ENCODE results near the gene LRRC27.

Gene LRRC27

DNA sequence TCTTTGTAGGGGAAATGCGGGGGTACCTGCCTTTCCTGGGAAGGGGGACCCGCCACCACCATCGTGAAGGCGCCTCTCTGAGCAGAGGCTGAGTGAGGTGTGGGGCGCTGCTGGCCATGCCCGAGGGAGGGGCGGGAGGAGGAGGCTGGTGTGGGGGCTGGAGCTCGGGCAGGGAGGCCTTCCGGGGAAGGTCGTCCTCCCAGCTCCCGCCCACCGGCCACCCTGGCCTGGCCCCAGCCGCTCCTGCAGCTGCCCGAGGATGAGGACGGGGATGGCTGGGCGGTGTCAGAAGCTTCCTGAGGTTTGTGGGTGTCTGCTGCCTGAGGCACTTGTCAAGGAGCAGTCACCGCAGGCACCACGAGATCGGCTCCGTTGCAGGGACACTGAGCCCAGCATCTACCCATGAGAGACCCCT is 76.4 kb downstream of the LRRC27 start:
- ATAC-seq, result no peak
- TF ChIP-seq CSDC2 (CRISPR knock-in tag; IDR thresholded peaks at IDR 0.05) (no peak), ZFP3 (CRISPR knock-in tag; IDR thresholded peaks at IDR 0.05) (no peak)

DNA sequence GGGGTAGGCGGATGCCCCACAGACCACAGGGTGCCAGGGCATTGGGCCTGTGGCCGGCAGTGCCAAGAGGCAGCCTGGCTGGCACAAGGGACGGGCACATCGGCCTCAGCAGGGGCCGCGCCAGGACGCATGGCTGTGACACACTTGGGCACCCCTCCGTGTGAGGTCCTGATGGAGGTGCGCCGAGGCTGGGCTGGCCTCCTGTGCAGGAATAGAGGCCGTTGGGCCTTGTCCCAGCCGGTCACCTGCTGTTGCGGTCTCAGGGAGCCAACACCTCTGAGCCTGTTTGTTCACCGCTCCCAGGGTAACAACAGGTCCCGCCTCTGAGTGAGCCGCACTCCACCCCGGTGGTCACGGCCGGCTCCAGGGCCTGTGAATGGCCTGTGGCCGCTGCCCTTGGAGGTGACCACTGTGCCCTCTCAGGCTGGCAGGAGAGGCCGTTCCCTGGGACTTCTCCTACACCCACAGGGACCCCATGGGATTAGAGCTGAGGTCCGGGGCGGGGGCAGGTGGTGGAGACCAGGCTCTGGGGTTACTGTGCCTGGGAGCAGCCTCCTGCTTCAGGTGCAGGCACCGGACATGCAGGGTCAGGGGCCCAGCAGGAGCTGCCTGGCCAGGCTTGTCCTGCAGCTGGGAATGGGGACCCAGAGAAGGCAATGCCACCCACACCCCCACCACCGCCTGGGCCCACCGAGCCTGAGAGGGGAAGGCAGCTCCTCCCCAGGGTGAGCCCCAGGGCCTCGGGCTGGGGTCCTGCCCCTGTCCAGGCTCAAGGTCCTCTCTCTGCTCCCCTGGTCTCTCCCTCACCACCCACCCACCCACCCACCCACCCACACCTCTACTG is 77.1 kb downstream of the LRRC27 start:
- no peak for TF ChIP-seq ZFP30 (CRISPR knock-in tag; IDR thresholded peaks at IDR 0.05)
- TF ChIP-seq ZNF8 (CRISPR knock-in tag; IDR thresholded peaks at IDR 0.05), result no peak
- no peak for TF ChIP-seq ZFP3 (CRISPR knock-in tag; IDR thresholded peaks at IDR 0.05)
- TF ChIP-seq, protein P1, sequence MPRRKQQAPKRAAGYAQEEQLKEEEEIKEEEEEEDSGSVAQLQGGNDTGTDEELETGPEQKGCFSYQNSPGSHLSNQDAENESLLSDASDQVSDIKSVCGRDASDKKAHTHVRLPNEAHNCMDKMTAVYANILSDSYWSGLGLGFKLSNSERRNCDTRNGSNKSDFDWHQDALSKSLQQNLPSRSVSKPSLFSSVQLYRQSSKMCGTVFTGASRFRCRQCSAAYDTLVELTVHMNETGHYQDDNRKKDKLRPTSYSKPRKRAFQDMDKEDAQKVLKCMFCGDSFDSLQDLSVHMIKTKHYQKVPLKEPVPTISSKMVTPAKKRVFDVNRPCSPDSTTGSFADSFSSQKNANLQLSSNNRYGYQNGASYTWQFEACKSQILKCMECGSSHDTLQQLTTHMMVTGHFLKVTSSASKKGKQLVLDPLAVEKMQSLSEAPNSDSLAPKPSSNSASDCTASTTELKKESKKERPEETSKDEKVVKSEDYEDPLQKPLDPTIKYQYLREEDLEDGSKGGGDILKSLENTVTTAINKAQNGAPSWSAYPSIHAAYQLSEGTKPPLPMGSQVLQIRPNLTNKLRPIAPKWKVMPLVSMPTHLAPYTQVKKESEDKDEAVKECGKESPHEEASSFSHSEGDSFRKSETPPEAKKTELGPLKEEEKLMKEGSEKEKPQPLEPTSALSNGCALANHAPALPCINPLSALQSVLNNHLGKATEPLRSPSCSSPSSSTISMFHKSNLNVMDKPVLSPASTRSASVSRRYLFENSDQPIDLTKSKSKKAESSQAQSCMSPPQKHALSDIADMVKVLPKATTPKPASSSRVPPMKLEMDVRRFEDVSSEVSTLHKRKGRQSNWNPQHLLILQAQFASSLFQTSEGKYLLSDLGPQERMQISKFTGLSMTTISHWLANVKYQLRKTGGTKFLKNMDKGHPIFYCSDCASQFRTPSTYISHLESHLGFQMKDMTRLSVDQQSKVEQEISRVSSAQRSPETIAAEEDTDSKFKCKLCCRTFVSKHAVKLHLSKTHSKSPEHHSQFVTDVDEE (CRISPR knock-in tag; IDR thresholded peaks at IDR 0.05), result no peak
- TF ChIP-seq GLIS3 (CRISPR knock-in tag; IDR thresholded peaks at IDR 0.05), result no peak
- no peak for TF ChIP-seq CREB5 (CRISPR knock-in tag; IDR thresholded peaks at IDR 0.05; ENCODE audit: low read depth)
- TF ChIP-seq TOX (CRISPR knock-in tag; IDR thresholded peaks at IDR 0.05; ENCODE audit: borderline replicate concordance), result no peak
- no peak for TF ChIP-seq TCF4 (CRISPR knock-in tag; IDR thresholded peaks at IDR 0.05; ENCODE audit: borderline replicate concordance)
- no peak for TF ChIP-seq ARNTL (CRISPR knock-in tag; IDR thresholded peaks at IDR 0.05; ENCODE audit: borderline replicate concordance, low read depth)
- TF ChIP-seq ESRRG (CRISPR knock-in tag; IDR thresholded peaks at IDR 0.05), result no peak
- TF ChIP-seq ZNF565 (CRISPR knock-in tag; conservative IDR thresholded peaks at IDR 0.05; ENCODE audit: low read depth), result no peak
- TF ChIP-seq RARB (CRISPR knock-in tag; IDR thresholded peaks at IDR 0.05), result no peak
- no peak for TF ChIP-seq PPARA (CRISPR knock-in tag; IDR thresholded peaks at IDR 0.05; ENCODE audit: borderline replicate concordance)
- no peak for TF ChIP-seq BACH2 (CRISPR knock-in tag; IDR thresholded peaks at IDR 0.05; ENCODE audit: borderline replicate concordance)
- TF ChIP-seq, protein P2, sequence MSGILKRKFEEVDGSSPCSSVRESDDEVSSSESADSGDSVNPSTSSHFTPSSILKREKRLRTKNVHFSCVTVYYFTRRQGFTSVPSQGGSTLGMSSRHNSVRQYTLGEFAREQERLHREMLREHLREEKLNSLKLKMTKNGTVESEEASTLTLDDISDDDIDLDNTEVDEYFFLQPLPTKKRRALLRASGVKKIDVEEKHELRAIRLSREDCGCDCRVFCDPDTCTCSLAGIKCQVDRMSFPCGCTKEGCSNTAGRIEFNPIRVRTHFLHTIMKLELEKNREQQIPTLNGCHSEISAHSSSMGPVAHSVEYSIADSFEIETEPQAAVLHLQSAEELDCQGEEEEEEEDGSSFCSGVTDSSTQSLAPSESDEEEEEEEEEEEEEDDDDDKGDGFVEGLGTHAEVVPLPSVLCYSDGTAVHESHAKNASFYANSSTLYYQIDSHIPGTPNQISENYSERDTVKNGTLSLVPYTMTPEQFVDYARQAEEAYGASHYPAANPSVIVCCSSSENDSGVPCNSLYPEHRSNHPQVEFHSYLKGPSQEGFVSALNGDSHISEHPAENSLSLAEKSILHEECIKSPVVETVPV (CRISPR knock-in tag; IDR thresholded peaks at IDR 0.05), result no peak
- TF ChIP-seq ZNF70 (CRISPR knock-in tag; IDR thresholded peaks at IDR 0.05), result no peak
- no peak for TF ChIP-seq SNAI2 (CRISPR knock-in tag; IDR thresholded peaks at IDR 0.05)
- no peak for ATAC-seq

DNA sequence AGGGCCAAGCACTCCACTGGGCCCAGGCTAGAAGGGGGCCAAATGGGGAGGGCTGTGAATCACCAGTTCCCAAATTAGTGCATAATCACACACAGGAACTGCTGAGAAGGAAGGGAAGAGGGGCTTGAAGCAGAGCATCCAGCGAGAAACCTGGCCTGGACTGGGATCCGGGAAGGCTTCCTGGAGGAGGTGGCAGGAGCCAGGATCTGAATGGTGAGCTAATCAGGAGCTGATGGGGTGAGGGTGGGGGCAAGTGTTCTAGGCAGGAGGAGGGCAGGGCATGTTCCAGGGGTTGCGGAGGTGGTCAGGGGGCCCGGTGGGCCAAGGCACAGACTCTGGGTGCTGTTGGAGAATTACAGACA is 77.7 kb downstream of the LRRC27 start:
- TF ChIP-seq BACH2 (CRISPR knock-in tag; IDR thresholded peaks at IDR 0.05; ENCODE audit: borderline replicate concordance) (no peak), GLIS3 (CRISPR knock-in tag; IDR thresholded peaks at IDR 0.05) (no peak), TOX (CRISPR knock-in tag; IDR thresholded peaks at IDR 0.05; ENCODE audit: borderline replicate concordance) (no peak), ISL1 (CRISPR knock-in tag; IDR thresholded peaks at IDR 0.05) (no peak), ZNF8 (CRISPR knock-in tag; IDR thresholded peaks at IDR 0.05) (no peak), PPARA (CRISPR knock-in tag; IDR thresholded peaks at IDR 0.05; ENCODE audit: borderline replicate concordance) (no peak), ZFP3 (CRISPR knock-in tag; IDR thresholded peaks at IDR 0.05) (no peak), CSDC2 (CRISPR knock-in tag; IDR thresholded peaks at IDR 0.05) (no peak), TCF4 (CRISPR knock-in tag; IDR thresholded peaks at IDR 0.05; ENCODE audit: borderline replicate concordance) (no peak), ARNTL (CRISPR knock-in tag; IDR thresholded peaks at IDR 0.05; ENCODE audit: borderline replicate concordance, low read depth) (no peak), ZC3H10 (CRISPR knock-in tag; IDR thresholded peaks at IDR 0.05) (no peak), OSR1 (CRISPR knock-in tag; IDR thresholded peaks at IDR 0.05) (no peak), SNAI2 (CRISPR knock-in tag; IDR thresholded peaks at IDR 0.05) (no peak), ZNF565 (CRISPR knock-in tag; conservative IDR thresholded peaks at IDR 0.05; ENCODE audit: low read depth) (no peak)
- TF ChIP-seq, protein P3, sequence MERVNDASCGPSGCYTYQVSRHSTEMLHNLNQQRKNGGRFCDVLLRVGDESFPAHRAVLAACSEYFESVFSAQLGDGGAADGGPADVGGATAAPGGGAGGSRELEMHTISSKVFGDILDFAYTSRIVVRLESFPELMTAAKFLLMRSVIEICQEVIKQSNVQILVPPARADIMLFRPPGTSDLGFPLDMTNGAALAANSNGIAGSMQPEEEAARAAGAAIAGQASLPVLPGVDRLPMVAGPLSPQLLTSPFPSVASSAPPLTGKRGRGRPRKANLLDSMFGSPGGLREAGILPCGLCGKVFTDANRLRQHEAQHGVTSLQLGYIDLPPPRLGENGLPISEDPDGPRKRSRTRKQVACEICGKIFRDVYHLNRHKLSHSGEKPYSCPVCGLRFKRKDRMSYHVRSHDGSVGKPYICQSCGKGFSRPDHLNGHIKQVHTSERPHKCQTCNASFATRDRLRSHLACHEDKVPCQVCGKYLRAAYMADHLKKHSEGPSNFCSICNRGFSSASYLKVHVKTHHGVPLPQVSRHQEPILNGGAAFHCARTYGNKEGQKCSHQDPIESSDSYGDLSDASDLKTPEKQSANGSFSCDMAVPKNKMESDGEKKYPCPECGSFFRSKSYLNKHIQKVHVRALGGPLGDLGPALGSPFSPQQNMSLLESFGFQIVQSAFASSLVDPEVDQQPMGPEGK (CRISPR knock-in tag; IDR thresholded peaks at IDR 0.05; ENCODE audit: borderline replicate concordance), result no peak
- TF ChIP-seq, protein P2 (CRISPR knock-in tag; IDR thresholded peaks at IDR 0.05), result no peak
- no peak for ATAC-seq
